Activated CD8-positive, alpha-beta memory T cell treated with anti-CD3 and anti-CD28 coated beads for 4 hours (primary cell): Measurements from ENCODE around the gene APOA4.
A peak's percentile ranks its signal among the peaks of the same experiment; 100 is the strongest.
"Not testable (repeated sequence)": the region's sequence is repeated elsewhere in the genome, so short reads cannot be mapped to it uniquely, and the experiment has no call there.

ENCODE experiments used
- DNase-seq, 2 donors: peaks; one replicate each; pipeline ENCODE4 v3.0.0-alpha.2; 2020; ENCODE audit warnings: low read depth in 2 of 2

The APOA4 gene

DNA sequence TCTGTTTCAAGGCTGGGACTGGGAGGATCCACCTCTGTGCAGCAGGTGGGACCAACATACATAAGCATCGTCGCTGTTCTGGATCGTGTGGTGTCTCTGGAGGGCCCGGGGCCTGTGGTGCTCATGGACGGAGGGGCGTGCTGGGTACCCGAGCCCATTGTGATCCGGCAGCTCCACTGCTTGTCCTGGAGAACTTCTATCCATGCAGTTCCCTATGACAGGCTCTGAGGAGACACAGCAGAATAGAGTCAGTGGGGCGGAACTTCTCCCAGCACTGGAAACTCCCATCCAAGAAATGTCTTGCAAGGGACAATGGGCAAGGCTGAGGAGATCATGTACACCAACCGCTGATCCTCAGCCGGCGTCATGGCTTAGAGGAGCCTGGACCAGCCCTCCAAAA, 26.0 kb upstream of the APOA4 start:
- no peak for DNase-seq

DNA sequence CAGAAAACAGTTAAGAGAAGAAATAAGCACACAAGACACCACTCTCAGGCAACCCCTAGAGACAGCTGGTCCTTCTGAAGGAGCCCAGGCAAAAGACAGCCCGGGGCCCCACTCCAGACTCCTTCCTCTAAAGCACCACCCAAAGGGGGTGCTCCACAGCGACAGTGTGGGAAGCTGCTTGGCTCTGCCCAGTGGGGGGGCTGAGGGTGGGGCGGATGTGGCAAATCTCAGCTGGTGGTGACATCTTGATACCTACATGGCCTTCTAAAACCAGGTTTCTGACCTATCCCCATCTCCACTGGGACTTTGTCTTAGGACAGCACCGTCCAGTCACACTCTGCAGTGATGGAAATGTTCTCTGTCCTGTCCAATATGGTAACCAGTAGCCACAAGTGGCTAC, 24.5 kb upstream of the APOA4 start:
- no peak for DNase-seq

DNA sequence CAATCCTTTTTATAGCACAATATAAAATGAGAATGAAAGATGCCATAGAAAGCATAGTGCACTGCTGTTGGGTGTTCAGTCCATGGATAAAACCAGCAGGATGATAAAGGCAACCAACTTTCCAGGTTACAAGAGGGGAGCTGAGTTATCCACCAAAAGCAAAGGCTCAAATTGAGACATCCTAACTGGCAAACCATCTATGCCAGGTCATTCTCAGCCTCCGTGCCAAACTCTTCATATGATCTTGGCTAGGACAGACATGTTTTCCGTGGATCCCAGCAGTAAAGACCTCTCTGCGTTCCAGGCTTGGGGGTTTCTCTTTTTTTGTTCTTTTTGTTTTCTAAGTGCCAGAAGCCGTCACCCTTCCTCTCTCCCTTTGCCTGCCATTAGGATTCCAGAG, 21.6 kb upstream of the APOA4 start:
- no peak for DNase-seq

DNA sequence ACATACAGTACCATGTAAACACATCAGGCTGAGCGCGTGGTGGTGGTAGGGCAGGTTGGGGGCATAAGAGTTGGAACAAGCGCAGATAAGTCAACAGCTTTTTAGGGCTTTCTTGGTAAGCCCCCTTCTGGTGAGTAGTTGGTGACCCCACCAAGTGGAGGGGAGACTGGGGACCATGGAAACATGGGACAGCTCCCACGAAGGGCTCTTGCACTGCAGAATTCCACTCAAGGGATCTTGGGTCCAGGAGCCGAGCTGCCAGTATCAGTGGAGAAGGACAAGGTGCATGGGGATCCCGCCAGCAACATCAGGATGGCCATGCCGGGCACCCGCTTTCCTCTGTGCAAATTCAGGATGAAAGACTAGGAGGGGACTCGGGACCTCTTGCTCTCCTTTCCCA, 20.6 kb upstream of the APOA4 start:
- no peak for DNase-seq

DNA sequence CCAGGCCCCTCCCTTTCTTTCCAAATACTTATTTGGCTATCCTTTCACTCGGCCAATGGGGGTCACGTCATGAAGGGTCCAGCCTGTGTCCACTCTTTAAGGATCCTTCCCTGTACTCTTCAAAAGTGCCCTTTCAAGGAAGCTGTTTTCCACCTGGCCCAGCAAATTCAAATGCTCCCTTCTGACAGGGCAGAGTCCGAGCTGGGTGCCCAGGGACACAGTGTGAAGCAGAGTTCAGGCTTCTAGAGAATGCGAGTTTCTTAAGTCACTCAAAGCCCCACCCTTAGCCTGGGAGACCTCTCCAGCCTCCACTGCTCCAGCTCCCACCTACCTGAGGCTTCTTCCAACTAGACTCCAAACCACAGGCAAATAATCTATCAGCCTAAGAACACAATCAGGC, 19.8 kb upstream of the APOA4 start:
- no peak for DNase-seq

DNA sequence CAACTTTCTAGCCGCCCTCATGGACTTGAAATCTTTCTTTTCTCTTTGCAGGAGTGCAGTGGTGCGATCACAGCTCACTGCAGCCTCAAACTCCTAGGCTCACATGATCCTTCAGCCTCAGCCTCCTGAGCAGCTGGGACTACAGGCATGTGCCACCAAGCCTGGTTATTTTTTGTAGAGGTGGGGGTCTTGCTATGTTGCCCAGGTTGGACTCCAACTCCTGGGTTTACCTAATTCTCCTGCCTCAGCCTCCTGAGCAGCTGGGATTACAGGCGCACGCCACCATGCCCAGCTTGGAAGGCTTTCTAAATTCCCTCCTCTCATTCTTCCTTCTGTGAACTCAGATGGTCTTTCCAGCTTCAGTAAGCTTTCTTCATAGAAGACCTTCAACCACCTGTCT, 19.0 kb upstream of the APOA4 start:
- DNase-seq, result no peak

DNA sequence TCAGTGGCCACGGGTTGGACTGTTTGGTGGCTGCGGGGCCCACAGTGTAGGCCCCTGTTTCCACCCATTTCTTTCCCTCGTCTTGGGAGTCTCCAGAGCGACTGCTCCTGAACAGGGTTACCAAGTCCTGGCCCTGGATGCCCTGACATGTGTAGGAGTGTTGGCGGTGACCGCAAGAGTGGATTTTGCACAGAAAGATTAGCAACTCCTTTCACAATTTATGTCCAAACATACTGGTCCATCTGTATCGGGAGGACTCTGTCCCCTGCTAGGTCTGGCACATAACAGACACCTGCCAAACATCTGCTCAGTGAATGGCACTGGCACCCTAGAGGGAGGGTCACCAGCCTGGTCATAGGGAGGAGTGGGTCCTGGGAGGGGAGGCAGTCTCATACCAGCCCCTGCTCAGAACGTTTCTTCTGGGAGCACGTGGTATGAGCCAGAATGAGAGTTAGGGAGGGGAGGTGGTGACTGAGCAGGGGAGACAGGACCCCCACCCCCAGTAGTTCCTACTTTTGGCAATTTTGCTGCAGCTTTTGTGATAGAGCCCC, 17.7 kb upstream of the APOA4 start:
- DNase-seq, result no peak

DNA sequence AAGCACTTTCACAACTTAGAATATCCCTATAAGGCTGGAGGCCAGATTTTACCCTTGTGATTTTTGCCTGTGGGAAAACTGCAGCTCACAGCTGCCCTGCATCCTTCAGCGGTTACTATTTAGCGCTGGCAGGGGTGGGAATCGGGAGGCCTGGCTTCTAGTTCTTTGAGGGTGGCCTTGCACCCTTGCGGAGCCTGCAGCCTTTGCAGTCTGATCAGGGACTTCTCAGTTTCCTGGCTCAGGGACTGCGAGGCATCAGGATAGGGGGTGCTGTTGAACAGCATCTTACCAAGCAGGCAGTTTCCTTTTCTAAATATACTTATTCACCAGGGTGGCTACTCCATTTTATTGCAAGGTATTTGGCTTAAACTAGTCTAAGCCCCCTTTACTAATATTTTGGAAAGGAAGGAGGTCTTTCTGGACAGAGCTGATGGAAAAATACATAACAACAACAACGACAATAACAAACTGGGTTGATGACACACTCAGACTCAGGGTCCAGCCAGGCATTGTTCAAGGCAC, 17.2 kb upstream of the APOA4 start:
- DNase-seq, result no peak

DNA sequence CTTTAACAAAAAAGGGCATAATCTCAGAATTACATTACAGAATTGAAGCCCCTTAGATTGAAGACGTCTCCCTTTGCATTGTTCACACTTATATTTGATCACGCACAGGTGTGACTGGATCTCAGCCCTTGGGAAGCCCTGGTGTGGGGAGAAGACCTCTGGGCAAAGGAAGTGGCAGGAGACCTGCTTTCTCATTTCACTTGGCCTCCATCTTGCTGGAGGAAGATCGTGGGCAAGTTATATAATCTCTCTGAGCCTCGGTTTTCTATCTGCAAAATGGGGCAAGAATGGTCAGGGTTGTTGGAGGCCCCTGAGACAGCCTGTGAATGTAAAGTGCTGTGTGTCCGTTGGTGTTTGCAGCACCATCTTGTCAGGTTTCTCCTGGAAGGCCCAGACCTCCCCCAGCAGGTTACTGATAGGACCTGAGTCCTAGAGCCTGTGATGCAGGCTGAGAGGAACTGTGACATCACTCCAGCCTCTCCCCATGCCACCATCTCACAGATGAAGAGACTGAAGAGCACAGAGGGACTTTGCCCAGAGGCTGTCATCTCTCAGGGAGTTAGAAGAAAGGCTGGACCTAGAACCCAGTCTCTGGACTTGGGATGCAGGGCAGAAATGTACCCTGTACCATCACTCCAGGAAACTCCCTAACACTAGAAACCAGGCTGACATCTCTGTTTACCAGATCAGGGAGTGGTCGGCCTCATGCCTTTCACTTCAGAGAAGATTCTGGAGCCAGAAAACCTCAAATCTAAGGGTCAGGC, 15.4 kb upstream of the APOA4 start:
- DNase-seq, result no peak

DNA sequence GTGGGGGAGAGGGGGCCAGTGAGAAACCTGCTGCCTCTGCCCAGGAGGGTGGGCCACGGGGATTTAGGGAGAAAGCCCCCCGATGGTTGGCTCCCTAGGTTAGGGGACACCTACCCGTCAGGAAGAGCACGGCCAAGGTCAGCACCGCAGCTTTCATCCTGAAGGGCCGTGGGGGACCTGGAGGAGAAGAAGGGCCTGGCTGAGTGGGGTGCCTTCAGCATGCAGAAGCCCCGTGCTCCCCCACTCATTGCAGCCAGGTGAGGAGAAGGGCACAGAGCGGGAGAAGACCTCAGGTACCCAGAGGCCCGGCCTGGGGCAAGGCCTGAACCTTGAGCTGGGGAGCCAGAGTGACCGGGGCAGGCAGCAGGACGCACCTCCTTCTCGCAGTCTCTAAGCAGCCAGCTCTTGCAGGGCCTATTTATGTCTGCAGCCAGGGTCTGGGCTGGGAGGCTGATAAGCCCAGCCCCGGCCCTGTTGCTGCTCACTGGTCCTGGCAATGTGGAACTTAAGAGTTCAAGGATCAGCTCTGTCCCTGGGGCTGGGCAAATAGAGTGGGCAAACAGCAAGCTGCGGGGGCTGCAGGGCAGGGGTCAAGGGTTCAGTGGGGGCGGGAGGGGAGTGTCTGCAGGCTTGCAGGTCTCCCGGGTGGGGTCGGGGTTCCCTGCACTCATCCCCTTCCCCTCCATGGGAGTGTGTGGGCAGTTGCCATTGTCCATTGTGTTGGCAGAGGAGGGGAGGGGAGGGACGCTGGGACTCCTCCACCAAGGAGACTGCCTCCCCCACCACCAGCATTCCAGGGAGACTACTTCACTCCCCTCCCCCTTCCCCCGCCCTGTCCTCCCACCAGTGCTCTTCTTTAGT, 14.4 kb upstream of the APOA4 start, which contains the start of gene APOA1:
TSS of gene APOA1 (minus strand) at position 392 of the 861 bp plus-strand sequence. CDS start at position 157, 235 bp downstream.
- DNase-seq, result no peak

DNA sequence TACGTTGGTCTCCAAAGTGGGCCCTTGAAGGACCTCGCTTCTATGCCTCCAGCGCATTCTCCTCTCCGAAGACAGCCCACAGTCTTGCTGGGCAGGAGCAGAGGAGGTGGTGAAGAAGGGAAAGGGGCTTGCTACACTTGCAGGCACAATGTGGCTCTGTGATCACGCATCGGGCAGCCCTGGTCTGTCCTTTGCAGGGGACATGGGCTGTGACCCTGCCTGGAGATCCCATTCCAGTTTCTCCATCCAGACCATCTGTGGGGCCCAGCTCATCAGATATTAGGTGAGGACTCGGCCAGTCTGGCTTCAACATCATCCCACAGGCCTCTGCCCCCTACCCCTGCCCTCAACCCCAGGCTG, 13.5 kb upstream of the APOA4 start:
- no peak for DNase-seq

DNA sequence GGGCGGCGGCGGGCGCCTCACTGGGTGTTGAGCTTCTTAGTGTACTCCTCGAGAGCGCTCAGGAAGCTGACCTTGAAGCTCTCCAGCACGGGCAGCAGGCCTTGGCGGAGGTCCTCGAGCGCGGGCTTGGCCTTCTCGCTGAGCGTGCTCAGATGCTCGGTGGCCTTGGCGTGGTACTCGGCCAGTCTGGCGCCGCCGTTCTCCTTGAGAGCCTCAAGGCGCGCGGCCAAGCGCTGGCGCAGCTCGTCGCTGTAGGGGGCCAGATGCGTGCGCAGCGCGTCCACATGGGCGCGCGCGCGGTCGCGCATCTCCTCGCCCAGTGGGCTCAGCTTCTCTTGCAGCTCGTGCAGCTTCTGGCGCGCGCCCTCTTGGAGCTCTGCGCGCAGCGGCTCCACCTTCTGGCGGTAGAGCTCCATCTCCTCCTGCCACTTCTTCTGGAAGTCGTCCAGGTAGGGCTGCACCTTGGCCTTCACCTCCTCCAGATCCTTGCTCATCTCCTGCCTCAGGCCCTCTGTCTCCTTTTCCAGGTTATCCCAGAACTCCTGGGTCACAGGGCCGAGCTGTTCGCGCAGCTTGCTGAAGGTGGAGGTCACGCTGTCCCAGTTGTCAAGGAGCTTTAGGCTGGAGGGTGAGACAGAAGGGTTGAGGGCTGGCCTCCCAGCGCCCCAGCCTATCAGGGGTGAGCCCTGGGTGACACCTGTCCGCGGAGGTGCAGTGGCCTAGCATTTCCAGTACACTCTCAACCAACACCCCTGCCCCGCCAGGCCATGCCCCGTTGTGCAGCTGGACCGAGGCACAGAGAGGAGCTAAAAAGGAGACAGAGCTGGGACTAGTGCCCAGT, 12.9 kb upstream of the APOA4 start:
- DNase-seq, result peak; percentile 49 to 56

DNA sequence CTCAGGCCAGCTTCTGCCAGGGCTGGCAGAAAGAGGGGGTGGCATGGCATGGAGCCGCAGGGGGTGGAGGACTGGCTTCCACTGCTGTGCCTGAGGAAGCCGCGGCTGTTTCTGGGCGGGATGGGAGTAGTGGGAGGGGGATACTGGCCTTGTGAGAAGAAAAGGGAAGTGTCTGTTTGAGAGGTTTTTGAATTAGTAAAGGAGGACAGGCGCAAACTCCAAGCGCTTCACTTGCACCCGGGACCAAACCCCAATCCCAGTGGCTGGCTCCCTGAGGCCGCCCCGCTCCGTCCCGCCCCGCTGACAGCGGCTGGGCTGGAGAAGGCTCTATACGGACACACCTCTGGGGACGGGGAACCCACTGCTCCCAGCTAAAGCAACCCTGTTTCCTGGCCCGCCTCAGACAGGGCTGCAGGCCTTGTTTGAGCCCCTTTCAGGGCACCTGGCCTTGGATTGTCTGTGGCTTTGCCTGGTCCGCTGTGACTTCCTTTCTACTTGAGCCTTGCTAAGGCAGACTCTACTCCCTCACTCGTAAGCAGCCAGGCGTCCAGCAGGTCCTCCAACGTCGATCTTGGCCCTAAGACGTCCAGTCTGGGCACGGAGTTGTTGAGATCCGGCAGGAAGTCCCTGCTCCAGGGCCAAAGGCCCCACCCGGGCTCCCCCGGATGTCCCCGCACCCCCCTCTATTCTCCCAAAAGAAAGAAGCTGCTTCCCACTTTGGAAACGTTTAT, 12.1 kb upstream of the APOA4 start:
- no peak for DNase-seq

DNA sequence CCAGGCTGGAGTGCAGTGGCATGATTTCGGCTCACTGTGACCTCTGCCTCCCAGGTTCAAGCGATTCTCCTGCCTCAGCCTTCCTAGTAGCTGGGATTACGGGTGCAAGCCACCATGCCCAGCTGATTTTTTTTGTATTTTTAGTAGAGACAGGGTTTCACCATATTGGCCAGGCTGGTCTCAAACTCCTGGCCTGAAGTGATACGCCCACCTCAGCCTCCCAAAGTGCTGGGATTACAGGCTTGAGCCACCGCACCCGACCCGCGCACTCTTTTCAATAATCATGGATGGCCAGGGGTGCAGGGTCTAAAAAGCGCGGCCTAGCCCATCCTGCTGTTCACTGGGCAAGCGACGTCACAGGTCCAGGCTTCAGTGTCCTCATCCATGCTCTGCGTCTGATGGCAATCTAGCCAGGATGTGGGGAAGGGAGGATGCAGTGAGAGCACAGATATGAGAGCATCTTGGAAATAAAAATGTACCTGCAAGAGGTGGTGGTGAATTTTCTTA, 11.5 kb upstream of the APOA4 start:
- not testable (repeated sequence) for DNase-seq

DNA sequence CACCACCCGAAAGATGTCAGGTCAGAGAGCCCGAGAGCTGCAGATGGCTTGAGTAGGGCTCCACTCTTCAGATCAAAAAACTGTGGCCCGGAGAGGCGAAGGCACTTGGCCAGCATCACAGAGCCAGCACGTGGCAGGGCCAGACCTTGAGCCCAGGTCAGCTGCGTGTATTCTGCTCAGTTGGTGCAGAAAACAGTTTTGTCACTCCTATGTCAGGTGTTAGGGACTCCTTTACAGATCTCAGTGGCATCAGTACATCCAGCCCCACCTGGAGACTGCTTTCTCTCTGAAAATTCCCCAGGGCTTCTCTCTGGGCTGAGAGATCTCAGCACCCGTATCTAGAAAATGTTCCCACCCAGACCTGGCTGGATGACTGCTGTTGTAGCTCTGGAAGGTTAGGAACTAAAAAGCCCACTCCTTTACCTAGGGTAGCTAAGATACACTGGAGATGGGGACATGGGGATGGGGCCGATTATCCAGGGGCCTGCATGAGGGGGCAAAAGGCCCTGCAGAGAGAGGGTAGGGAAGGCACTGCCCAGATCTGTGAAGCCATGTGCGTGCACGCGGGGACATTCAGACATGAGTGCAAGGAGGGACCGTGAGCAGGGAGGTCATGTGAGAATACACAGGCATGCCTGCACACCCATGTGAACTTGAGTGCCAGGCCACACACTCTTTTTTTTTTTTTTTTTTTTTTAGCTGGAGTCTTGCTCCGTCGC, 10.9 kb upstream of the APOA4 start:
- no peak for DNase-seq

DNA sequence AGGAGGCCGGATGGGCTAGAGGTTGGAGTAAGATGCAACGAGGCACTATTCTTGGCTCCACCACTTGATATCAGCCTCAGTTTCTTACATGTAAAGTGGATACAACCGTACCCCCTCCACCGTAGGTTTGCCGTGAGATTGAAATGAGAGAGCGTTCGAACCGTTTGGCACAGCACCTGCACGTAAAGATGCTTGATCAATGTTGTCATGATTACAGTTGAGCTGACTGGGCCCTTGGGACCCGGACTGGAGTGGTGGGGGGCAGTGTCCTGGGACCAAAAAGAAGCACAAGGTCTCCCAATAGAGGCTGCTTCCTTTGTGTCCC, 10.3 kb upstream of the APOA4 start:
- no peak for DNase-seq

DNA sequence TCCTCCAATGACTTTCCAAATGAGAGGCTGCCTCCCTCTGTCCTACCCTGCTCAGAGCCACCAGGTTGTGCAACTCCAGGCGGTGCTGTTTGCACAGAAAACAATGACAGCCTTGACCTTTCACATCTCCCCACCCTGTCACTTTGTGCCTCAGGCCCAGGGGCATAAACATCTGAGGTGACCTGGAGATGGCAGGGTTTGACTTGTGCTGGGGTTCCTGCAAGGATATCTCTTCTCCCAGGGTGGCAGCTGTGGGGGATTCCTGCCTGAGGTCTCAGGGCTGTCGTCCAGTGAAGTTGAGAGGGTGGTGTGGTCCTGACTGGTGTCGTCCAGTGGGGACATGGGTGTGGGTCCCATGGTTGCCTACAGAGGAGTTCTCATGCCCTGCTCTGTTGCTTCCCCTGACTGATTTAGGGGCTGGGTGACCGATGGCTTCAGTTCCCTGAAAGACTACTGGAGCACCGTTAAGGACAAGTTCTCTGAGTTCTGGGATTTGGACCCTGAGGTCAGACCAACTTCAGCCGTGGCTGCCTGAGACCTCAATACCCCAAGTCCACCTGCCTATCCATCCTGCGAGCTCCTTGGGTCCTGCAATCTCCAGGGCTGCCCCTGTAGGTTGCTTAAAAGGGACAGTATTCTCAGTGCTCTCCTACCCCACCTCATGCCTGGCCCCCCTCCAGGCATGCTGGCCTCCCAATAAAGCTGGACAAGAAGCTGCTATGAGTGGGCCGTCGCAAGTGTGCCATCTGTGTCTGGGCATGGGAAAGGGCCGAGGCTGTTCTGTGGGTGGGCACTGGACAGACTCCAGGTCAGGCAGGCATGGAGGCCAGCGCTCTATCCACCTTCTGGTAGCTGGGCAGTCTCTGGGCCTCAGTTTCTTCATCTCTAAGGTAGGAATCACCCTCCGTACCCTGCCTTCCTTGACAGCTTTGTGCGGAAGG, 9.5 kb upstream of the APOA4 start:
- DNase-seq, result no peak

DNA sequence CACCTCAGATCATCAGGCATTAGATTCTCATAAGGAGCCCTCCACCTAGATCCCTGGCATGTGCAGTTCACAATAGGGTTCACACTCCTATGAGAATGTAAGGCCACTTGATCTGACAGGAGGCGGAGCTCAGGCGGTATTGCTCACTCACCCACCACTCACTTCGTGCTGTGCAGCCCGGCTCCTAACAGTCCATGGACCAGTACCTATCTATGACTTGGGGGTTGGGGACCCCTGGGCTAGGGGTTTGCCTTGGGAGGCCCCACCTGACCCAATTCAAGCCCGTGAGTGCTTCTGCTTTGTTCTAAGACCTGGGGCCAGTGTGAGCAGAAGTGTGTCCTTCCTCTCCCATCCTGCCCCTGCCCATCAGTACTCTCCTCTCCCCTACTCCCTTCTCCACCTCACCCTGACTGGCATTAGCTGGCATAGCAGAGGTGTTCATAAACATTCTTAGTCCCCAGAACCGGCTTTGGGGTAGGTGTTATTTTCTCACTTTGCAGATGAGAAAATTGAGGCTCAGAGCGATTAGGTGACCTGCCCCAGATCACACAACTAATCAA, 8.8 kb upstream of the APOA4 start:
- no peak for DNase-seq
